ENCODE measurements around the gene NHEJ1. TPM values are rescaled to one million over a fixed set of nuclear protein-coding genes. Genes with fewer than 3 reads are reported as not detected.

The NHEJ1 gene
- total RNA-seq, 1 experiment from 2014 or later: 16.7 TPM

- Histone ChIP-seq H3K36me3 (ENCODE audit: low read depth, low read length) (no peaks in the 10 kb centered on the region; the same call in 1 of the 2 replicates), H3K4me2 (ENCODE audit: low read length) (peak within 1 kb of the TSS; percentile 96), H4K20me1 (ENCODE audit: low read length) (no peaks in the 10 kb centered on the region), H3K27me3 (ENCODE audit: low read length) (no peaks in the 10 kb centered on the region), H3K4me3 (ENCODE audit: low read length) (peak within 1 kb of the TSS; percentile 66), H3K79me2 (ENCODE audit: low read length) (peaks cover 5% of the 10 kb centered on the region; the same call in 1 of the 2 replicates), H2AFZ (ENCODE audit: low read length) (peak within 1 kb of the TSS; percentile 66), H3K27ac (ENCODE audit: low read length) (peak within 1 kb of the TSS; percentile 69), H3K9me2 (replicated peaks; ENCODE audit: low read length) (no peaks in the 10 kb centered on the region), H3K9me3 (ENCODE audit: low read length) (no peaks in the 10 kb centered on the region), H3F3A (ENCODE audit: low read length, unreplicated experiment) (no peaks in the 10 kb centered on the region), H3K4me1 (ENCODE audit: insufficient read depth, low read length) (peaks cover 20% of the 10 kb centered on the region), H3K9ac (ENCODE audit: low read length) (peak within 1 kb of the TSS; percentile 56)
- BruUV-seq (replicated peaks): no TSS peak
- ChIA-PET CTCF (interaction anchor here (0.6 to 0.8 kb wide), 2 partner anchors 23 to 89 kb away, joined by 3 to 6 read pairs; partner anchors contain the start of genes ANKZF1 and ATG9A), POLR2A (ENCODE audit: unreplicated experiment) (interaction anchor here (0.6 to 1.1 kb wide), 5 partner anchors 11 to 68 kb away, joined by 3 to 4 read pairs (median 3); partner anchors contain the start of genes ANKZF1, ATG9A and TUBA4A)
- ATAC-seq: peak; percentile 93
- intact Hi-C loops (cut with micrococcal nuclease): loop anchor here (1.0 kb wide), 3 partner anchors 11 to 46 kb away; partner anchors contain the start of gene NHEJ1
- TF ChIP-seq, protein P1, sequence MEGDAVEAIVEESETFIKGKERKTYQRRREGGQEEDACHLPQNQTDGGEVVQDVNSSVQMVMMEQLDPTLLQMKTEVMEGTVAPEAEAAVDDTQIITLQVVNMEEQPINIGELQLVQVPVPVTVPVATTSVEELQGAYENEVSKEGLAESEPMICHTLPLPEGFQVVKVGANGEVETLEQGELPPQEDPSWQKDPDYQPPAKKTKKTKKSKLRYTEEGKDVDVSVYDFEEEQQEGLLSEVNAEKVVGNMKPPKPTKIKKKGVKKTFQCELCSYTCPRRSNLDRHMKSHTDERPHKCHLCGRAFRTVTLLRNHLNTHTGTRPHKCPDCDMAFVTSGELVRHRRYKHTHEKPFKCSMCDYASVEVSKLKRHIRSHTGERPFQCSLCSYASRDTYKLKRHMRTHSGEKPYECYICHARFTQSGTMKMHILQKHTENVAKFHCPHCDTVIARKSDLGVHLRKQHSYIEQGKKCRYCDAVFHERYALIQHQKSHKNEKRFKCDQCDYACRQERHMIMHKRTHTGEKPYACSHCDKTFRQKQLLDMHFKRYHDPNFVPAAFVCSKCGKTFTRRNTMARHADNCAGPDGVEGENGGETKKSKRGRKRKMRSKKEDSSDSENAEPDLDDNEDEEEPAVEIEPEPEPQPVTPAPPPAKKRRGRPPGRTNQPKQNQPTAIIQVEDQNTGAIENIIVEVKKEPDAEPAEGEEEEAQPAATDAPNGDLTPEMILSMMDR (conservative IDR thresholded peaks at IDR 0.05; ENCODE audit: low read depth, low read length): no peak
- TF ChIP-seq EZH2 (IDR thresholded peaks at IDR 0.05; ENCODE audit: low read length, unreplicated experiment): no peak
- no peak for TF ChIP-seq EZH2phosphoT487 (IDR thresholded peaks at IDR 0.05; ENCODE audit: borderline replicate concordance, low read length)
- peak; percentile 97 for DNase-seq
Measured at GRCh38 chr2:219206328-219207133, 45.9 kb upstream of the NHEJ1 start, which contains the start of gene ZFAND2B. Gene ZFAND2B (plus strand): TSS chr2:219206782. CDS start chr2:219206988, 206 bp downstream.

GRCh38 chr2:219205981-219206327 is 45.3 kb upstream of the NHEJ1 start:
- peak overlapping the region; percentile 4 for H3K27ac ChIP-seq (ENCODE audit: low read length)
- H2AFZ ChIP-seq (ENCODE audit: low read length): peak overlapping the region; percentile 66
- no peaks in the 10 kb centered on the region for H3K36me3 ChIP-seq (ENCODE audit: low read depth, low read length)
- H3K79me2 ChIP-seq (ENCODE audit: low read length): peaks cover 5% of the 10 kb centered on the region; the same call in 1 of the 2 replicates
- intact Hi-C loops (cut with micrococcal nuclease): loop anchor here (1.0 kb wide), 1 partner anchor 29 kb away; no protein-coding TSS in a partner anchor
- H3K27me3 ChIP-seq (ENCODE audit: low read length): no peaks in the 10 kb centered on the region
- no peak for TF ChIP-seq EZH2phosphoT487 (IDR thresholded peaks at IDR 0.05; ENCODE audit: borderline replicate concordance, low read length)
- TF ChIP-seq EZH2 (IDR thresholded peaks at IDR 0.05; ENCODE audit: low read length, unreplicated experiment): no peak
- TF ChIP-seq, protein P1 (conservative IDR thresholded peaks at IDR 0.05; ENCODE audit: low read depth, low read length): no peak
- ATAC-seq: no peak
- CTCF ChIA-PET: interaction anchor here (0.6 kb wide), 1 partner anchor 335 kb away, joined by 3 read pairs; no protein-coding TSS in a partner anchor
- H3K4me2 ChIP-seq (ENCODE audit: low read length): peak overlapping the region; percentile 96
- TSS peak; percentile 86 for BruUV-seq (replicated peaks)
- POLR2A ChIA-PET (ENCODE audit: unreplicated experiment): interaction anchor here (0.6 to 1.1 kb wide), 3 partner anchors 24 to 48 kb away, joined by 3 to 4 read pairs (median 3); partner anchors contain the start of genes ANKZF1, ATG9A and TUBA4A
- H3F3A ChIP-seq (ENCODE audit: low read length, unreplicated experiment): no peaks in the 10 kb centered on the region
- H4K20me1 ChIP-seq (ENCODE audit: low read length): no peaks in the 10 kb centered on the region
- H3K9ac ChIP-seq (ENCODE audit: low read length): peak overlapping the region; percentile 56
- H3K9me2 ChIP-seq (replicated peaks; ENCODE audit: low read length): no peaks in the 10 kb centered on the region
- H3K9me3 ChIP-seq (ENCODE audit: low read length): no peaks in the 10 kb centered on the region
- peak overlapping the region; percentile 66 for H3K4me3 ChIP-seq (ENCODE audit: low read length)
- peaks cover 20% of the 10 kb centered on the region for H3K4me1 ChIP-seq (ENCODE audit: insufficient read depth, low read length)
- DNase-seq: no peak

All from PC-3 (cell line).